PC-3 (cell line): ENCODE measurements around the gene HDHD5. TPM values are rescaled to one million over a fixed set of nuclear protein-coding genes. Genes with fewer than 3 reads are reported as not detected.

Source experiments
- ATAC-seq: fragments of 200-7000 bp; cut with Tn5 transposase; 2 replicates; pipeline ENCODE4 v1.9.1; 2020; ENCODE audit warnings: mild to moderate bottlenecking, moderate library complexity
- BruUV-seq: library from RNA; stranded (reverse); fragments of 400-500 nt; replicated peaks from 2 replicates; lab custom pipeline; 2021; lab: Mats Ljungman, UMichigan
- CTCF ChIA-PET: fragments of 300-600 bp; sonication (Branson Sonifier 250); formaldehyde crosslinking; loops from one replicate; lab custom pipeline; 2022; ENCODE audit warnings: antibody characterized with exemption; lab: Charles Lee
- POLR2A ChIA-PET: fragments of 300-600 bp; sonication (Branson Sonifier 250); formaldehyde crosslinking; loops from one replicate; lab custom pipeline; 2022; ENCODE audit warnings: antibody characterized with exemption; ENCODE audit not compliant: unreplicated experiment; lab: Charles Lee
- DNase-seq: peaks from one replicate; pipeline ENCODE4 v3.0.0-alpha.2; 2015
- H2AFZ ChIP-seq: fragments of 300-600 bp; sonication (generic); 2 replicates; pipeline ENCODE4 v1.6.0; 2016; ENCODE audit warnings: antibody characterized with exemption, low read length
- H3F3A ChIP-seq: fragments of 300-600 bp; sonication (generic); one replicate; pipeline ENCODE4 v1.6.0; 2017; ENCODE audit warnings: antibody characterized with exemption, low read length, control low read depth, mild to moderate bottlenecking; ENCODE audit not compliant: unreplicated experiment
- H3K27ac ChIP-seq: fragments of 300-600 bp; sonication (generic); 2 replicates; pipeline ENCODE4 v1.5.1; 2016; ENCODE audit warnings: mild to moderate bottlenecking, low read length
- H3K27me3 ChIP-seq: fragments of 300-600 bp; sonication (generic); 2 replicates; pipeline ENCODE4 v1.6.1; 2016; ENCODE audit warnings: low read length, mixed read lengths
- H3K36me3 ChIP-seq: fragments of 300-600 bp; sonication (generic); 2 replicates; pipeline ENCODE4 v1.6.1; 2016; ENCODE audit warnings: low read depth, mixed run types, low read length, mixed read lengths
- H3K4me1 ChIP-seq: fragments of 300-600 bp; sonication (generic); 2 replicates; pipeline ENCODE4 v1.5.1; 2016; ENCODE audit warnings: low read length; ENCODE audit not compliant: insufficient read depth
- H3K4me2 ChIP-seq: fragments of 300-600 bp; sonication (generic); 2 replicates; pipeline ENCODE4 v1.6.0; 2016; ENCODE audit warnings: low read length
- H3K4me3 ChIP-seq: fragments of 300-600 bp; sonication (generic); 2 replicates; pipeline ENCODE4 v1.5.1; 2016; ENCODE audit warnings: mild to moderate bottlenecking, low read length, mixed read lengths
- H3K79me2 ChIP-seq: fragments of 300-600 bp; sonication (generic); 2 replicates; pipeline ENCODE4 v1.6.1; 2017; ENCODE audit warnings: low read length, mixed read lengths
- H3K9ac ChIP-seq: fragments of 300-600 bp; sonication (generic); 2 replicates; pipeline ENCODE4 v1.6.0; 2016; ENCODE audit warnings: mild to moderate bottlenecking, low read length
- H3K9me2 ChIP-seq: fragments of 300-600 bp; sonication (generic); replicated peaks from 2 replicates; pipeline ENCODE4 v1.6.1; 2016; ENCODE audit warnings: mixed run types, low read length, mixed read lengths
- H3K9me3 ChIP-seq: fragments of 300-600 bp; sonication (generic); 2 replicates; pipeline ENCODE4 v1.6.1; 2016; ENCODE audit warnings: low read length, mixed read lengths
- H4K20me1 ChIP-seq: fragments of 300-600 bp; sonication (generic); 2 replicates; pipeline ENCODE4 v1.6.1; 2016; ENCODE audit warnings: low read length, mixed read lengths
- EZH2 ChIP-seq: fragments of 300-600 bp; sonication (generic); IDR thresholded peaks from one replicate; pipeline ENCODE4 v1.6.1; 2017; ENCODE audit warnings: antibody characterized with exemption, mild to moderate bottlenecking, low read length; ENCODE audit not compliant: unreplicated experiment
- EZH2phosphoT487 ChIP-seq: fragments of 300-600 bp; sonication (generic); IDR thresholded peaks from 2 replicates; pipeline ENCODE4 v1.6.1; 2018; ENCODE audit warnings: mild to moderate bottlenecking, antibody characterized with exemption, low read length, borderline replicate concordance
- intact Hi-C: fragments of 100-400 bp; cut with micrococcal nuclease; formaldehyde crosslinking; loops from 2 replicates; pipeline ENCODE4 v1.9.0; 2023
- total RNA-seq: library from RNA; depleted of rRNA; stranded (reverse); fragments of >200 nt; gene quantifications from 2 replicates; pipeline ENCODE4 v1.2.3, GENCODE V29; 2014
- TF ChIP-seq, protein P1 (sequence below): fragments of 300-600 bp; sonication (generic); conservative IDR thresholded peaks from 2 replicates; pipeline ENCODE4 v1.5.1; 2017; ENCODE audit warnings: antibody characterized with exemption, low read depth, mild to moderate bottlenecking, low read length

HDHD5 gene
- total RNA-seq, 1 experiment from 2014 or later, result 57.3 TPM

DNA sequence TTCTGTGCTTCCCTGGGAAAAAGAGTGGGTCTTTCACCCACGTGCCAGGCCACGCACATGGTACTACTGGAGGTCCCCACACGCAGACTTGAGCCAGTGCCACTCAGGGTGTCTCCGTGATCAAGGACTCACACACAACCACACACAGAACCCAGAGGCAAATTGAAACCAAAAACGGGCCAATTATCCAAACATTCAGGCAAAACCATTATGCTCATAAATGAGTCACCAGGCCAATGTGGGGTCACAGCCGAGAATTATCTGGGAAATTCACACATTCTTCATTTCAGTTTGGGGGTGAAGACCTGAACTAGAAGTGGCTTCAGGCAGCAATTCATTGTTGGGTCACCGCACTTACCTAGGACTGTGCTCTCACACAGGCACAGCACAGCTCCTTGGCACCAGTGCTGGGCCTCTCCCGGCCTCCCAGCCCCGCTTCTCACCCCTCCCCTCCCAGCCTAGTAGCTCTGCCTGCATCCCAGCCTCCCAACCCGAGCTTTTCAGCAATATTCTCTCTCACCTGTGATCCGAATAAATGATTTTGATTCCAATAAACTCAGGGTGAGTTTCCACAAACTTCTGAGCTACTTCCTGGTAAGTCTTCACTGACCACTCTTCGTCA lies 32.2 kb upstream of the HDHD5 start:
- no peak overlapping the region for H3K4me3 ChIP-seq
- no TSS peak for BruUV-seq

DNA sequence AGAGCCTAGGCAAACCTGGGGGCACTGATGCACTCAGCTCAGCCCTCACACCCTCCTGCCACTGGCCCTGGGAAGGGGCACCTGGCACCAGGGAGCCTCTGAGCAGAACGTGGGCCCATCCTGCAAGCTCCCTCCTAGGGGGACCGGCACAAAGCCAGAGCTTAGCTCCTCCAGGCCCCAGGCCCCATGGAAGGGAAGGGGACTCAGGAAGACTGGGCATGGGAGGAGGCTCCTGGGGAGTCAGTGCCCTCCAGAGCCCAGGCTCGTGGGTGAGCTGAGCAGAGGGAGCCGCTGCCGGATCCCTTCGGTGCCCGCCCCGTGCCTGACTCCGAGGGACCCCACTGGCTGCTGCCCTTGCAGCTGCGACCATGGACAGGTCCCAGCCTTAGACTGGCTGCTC lies 31.6 kb upstream of the HDHD5 start:
- Histone ChIP-seq H2AFZ (no peak overlapping the region), H3K36me3 (no peaks in the 10 kb centered on the region), H3K4me3 (no peak overlapping the region), H3K27ac (no peak overlapping the region), H3K27me3 (no peaks in the 10 kb centered on the region), H3K4me2 (peak overlapping the region; percentile 48; the same call in 1 of the 2 replicates), H3K9me3 (no peaks in the 10 kb centered on the region), H3K9ac (no peak overlapping the region), H3K9me2 (no peaks in the 10 kb centered on the region), H3F3A (no peaks in the 10 kb centered on the region), H3K4me1 (peaks cover 8% of the 10 kb centered on the region), H3K79me2 (no peaks in the 10 kb centered on the region), H4K20me1 (no peaks in the 10 kb centered on the region)
- POLR2A ChIA-PET, result no interaction called here
- CTCF ChIA-PET, result no interaction called here
- no peak for ATAC-seq
- intact Hi-C loops, result no loop called here
- no TSS peak for BruUV-seq
- TF ChIP-seq EZH2phosphoT487 (no peak), EZH2 (no peak)
- TF ChIP-seq, protein P1, sequence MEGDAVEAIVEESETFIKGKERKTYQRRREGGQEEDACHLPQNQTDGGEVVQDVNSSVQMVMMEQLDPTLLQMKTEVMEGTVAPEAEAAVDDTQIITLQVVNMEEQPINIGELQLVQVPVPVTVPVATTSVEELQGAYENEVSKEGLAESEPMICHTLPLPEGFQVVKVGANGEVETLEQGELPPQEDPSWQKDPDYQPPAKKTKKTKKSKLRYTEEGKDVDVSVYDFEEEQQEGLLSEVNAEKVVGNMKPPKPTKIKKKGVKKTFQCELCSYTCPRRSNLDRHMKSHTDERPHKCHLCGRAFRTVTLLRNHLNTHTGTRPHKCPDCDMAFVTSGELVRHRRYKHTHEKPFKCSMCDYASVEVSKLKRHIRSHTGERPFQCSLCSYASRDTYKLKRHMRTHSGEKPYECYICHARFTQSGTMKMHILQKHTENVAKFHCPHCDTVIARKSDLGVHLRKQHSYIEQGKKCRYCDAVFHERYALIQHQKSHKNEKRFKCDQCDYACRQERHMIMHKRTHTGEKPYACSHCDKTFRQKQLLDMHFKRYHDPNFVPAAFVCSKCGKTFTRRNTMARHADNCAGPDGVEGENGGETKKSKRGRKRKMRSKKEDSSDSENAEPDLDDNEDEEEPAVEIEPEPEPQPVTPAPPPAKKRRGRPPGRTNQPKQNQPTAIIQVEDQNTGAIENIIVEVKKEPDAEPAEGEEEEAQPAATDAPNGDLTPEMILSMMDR, result no peak
- DNase-seq, result no peak

More for the DNA sequence above, 32.2 kb upstream of the HDHD5 start:
- H4K20me1 ChIP-seq, result no peaks in the 10 kb centered on the region
- no peaks in the 10 kb centered on the region for H3K27me3 ChIP-seq
- no peaks in the 10 kb centered on the region for H3F3A ChIP-seq
- no peaks in the 10 kb centered on the region for H3K79me2 ChIP-seq
- ChIA-PET CTCF (interaction anchor here (0.5 to 0.7 kb wide), 2 partner anchors 20 to 54 kb away, joined by 4 to 11 read pairs; no protein-coding TSS in a partner anchor), POLR2A (no interaction called here)
- H3K4me1 ChIP-seq, result peaks cover 8% of the 10 kb centered on the region
- no peak overlapping the region for H3K27ac ChIP-seq
- TF ChIP-seq, protein P1, result no peak
- TF ChIP-seq EZH2, result no peak
- TF ChIP-seq EZH2phosphoT487, result no peak
- no peak overlapping the region for H2AFZ ChIP-seq
- H3K36me3 ChIP-seq, result no peaks in the 10 kb centered on the region
- ATAC-seq (peak; percentile 62; the same call in 1 of the 2 replicates), DNase-seq (peak; percentile 27)
- H3K9me3 ChIP-seq, result no peaks in the 10 kb centered on the region
- H3K4me2 ChIP-seq, result peak overlapping the region; percentile 48
- intact Hi-C loops, result no loop called here
- no peaks in the 10 kb centered on the region for H3K9me2 ChIP-seq
- H3K9ac ChIP-seq, result no peak overlapping the region

DNA sequence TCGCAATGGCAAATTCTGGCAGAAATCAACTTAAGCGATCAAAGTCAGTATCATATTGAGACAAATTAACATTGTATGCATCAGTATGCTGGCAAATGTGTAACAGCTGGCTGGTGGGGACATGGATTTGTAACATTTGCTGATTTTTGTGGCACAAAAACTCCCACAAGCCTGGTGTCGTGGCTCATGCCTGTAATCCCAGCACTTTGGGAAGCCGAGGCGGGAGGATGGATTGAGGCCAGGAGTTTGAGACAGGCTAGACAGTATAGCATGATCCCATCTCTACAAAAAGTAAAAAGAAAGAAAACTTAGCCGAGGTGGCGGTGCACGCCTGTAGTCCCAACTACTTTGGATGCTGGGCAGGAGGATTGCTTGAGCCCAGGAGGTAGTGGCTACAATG lies 17.6 kb upstream of the HDHD5 start:
- TF ChIP-seq EZH2 (no peak), EZH2phosphoT487 (no peak)
- TF ChIP-seq, protein P1, result no peak
- H4K20me1 ChIP-seq, result no peaks in the 10 kb centered on the region
- H2AFZ ChIP-seq, result no peak overlapping the region
- ATAC-seq (no peak), DNase-seq (no peak)
- no peaks in the 10 kb centered on the region for H3K9me3 ChIP-seq
- BruUV-seq, result no TSS peak
- H3K79me2 ChIP-seq, result no peaks in the 10 kb centered on the region
- no peaks in the 10 kb centered on the region for H3K9me2 ChIP-seq
- H3K4me1 ChIP-seq, result no peaks in the 10 kb centered on the region
- CTCF ChIA-PET, result no interaction called here
- POLR2A ChIA-PET, result no interaction called here
- no peaks in the 10 kb centered on the region for H3F3A ChIP-seq
- no peak overlapping the region for H3K27ac ChIP-seq
- intact Hi-C loops, result no loop called here
- no peaks in the 10 kb centered on the region for H3K36me3 ChIP-seq
- no peak overlapping the region for H3K4me3 ChIP-seq
- no peaks in the 10 kb centered on the region for H3K27me3 ChIP-seq
- H3K9ac ChIP-seq, result no peak overlapping the region
- no peak overlapping the region for H3K4me2 ChIP-seq
